Spinal cord (tissue), 10 donors: ENCODE results near the gene GPHN. TPM values are rescaled to one million over a fixed set of nuclear protein-coding genes. Genes with fewer than 3 reads are reported as not detected.
A peak's percentile ranks its signal among the peaks of the same experiment; 100 is the strongest.
"Not testable (repeated sequence)": the region's sequence is repeated elsewhere in the genome, so short reads cannot be mapped to it uniquely, and the experiment has no call there.

ENCODE experiments used
- DNase-seq, 6 donors: peaks; one replicate each; pipeline versions ENCODE4 v3.0.0 to v3.0.0-alpha.2; 2013 to 2015; ENCODE audit warnings: low spot score in 6 of 6, low read depth in 4 of 6
- H3K27ac ChIP-seq: one replicate; pipeline ENCODE4 v1.5.1; 2013; ENCODE audit warnings: low read depth, low read length, control low read depth
- H3K27me3 ChIP-seq: one replicate; pipeline ENCODE4 v1.6.1; 2013; ENCODE audit warnings: low read length; ENCODE audit not compliant: control insufficient read depth, insufficient read depth
- H3K36me3 ChIP-seq: one replicate; pipeline ENCODE4 v1.6.1; 2013; ENCODE audit warnings: low read length; ENCODE audit not compliant: control insufficient read depth, insufficient read depth
- H3K4me1 ChIP-seq: one replicate; pipeline ENCODE4 v1.6.1; 2013; ENCODE audit warnings: low read length; ENCODE audit not compliant: control insufficient read depth, insufficient read depth
- H3K4me3 ChIP-seq: one replicate; pipeline ENCODE4 v1.5.1; 2013; ENCODE audit warnings: low read depth, low read length, control low read depth
- H3K9me3 ChIP-seq: one replicate; pipeline ENCODE4 v1.6.1; 2013; ENCODE audit warnings: low read length; ENCODE audit not compliant: control insufficient read depth, insufficient read depth
- whole genome bisulfite sequencing: methylation state at CpG from one replicate; pipeline ENCODE4 v1.1.5; 2013; ENCODE audit warnings: missing lambda C conversion rate; ENCODE audit not compliant: insufficient coverage; 5-methylcytosine and 5-hydroxymethylcytosine counted together
- polyA plus RNA-seq, 2 donors: library from polyadenylated mRNA; unstranded; fragments of 120-200 nt; gene quantifications; one replicate each; pipeline ENCODE4 v1.2.1, GENCODE V29; 2013; ENCODE audit not compliant: insufficient read length in 2 of 2
- total RNA-seq, 2 donors: library from RNA; depleted of rRNA in 1 of 2; stranded (reverse); fragments of 120-200 nt in 1 of 2; fragments of >200 nt in 1 of 2; gene quantifications; one replicate each; pipeline versions ENCODE4 v1.2.3 to v1.2.4, GENCODE V29; 2013 to 2014
- donor health status: healthy.

Gene GPHN
- total and polyA plus RNA-seq, 4 donors: 38.5 to 115 (median 103) TPM

DNA sequence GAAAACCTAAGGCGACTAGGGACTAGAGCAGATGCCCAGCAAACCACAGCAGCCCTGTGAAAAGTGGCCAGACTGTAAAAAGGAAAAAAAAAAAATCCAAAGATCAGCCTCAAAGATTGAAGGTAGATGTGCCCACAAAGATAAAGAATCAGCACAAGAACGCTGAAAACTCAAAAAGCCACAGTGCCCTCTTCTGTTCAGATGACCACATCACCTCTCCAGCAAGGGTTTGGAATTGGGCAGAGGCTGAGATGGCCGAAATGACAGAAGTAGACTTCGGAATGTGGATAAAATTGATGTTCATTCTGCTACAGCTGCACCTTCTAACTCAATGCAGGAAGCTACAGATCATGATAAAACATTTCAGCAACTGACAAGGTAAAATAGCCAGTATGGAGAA lies 154.4 kb downstream of the GPHN start:
- DNase-seq: no peak
- no peak overlapping the region for H3K4me3 ChIP-seq
- no peaks in the 10 kb centered on the region for H3K27me3 ChIP-seq
- no peaks in the 10 kb centered on the region for H3K36me3 ChIP-seq
- H3K27ac ChIP-seq: no peak overlapping the region
- no peaks in the 10 kb centered on the region for H3K4me1 ChIP-seq
- H3K9me3 ChIP-seq: peaks cover 9% of the 10 kb centered on the region
- 67% methylated on average over 1 of the region's 4 CpGs for WGBS

DNA sequence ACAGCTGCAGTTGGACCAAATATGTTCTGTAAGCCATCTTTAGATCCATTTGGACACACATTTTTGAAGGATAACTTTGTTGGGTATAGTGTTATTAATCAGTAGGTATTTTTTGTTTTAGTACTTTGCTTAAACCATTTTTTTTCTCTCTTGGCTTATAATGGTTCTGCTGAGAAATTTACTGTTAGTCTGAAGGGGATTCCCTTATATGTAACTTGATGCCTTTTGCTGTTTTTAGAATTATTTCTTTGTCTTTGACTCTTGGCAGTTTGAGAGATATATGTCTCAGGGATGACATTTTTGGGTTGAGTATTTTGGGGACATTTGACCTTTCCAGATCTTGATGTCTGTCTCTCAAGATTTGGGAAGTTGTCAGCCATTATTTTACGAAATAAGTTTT lies 169.8 kb downstream of the GPHN start:
- Histone ChIP-seq H3K27me3 (no peaks in the 10 kb centered on the region), H3K9me3 (peaks cover 8% of the 10 kb centered on the region), H3K4me1 (no peaks in the 10 kb centered on the region), H3K36me3 (no peaks in the 10 kb centered on the region), H3K4me3 (no peak overlapping the region), H3K27ac (no peak overlapping the region)
- DNase-seq: no peak
- no CpG with 5 or more reads among the region's 1 CpG for WGBS

DNA sequence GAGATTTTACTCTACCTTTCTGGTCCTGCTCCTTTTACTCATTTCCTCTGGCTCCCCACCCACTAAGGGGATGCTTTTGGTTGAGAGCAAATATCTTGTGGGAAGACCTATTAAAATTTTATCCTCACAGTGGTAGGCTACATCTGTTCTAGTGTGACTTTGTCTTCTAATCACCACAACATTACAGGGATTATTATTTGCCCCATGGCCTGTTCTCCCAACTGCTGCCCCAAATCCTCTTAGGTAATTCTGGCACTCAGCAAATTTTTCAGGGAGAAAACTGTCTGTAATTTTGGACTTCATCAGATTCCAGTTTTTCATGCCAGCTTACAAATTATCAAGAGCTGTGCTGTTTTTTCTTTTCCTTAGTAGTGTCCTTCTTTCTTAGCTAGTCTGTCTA lies 172.3 kb downstream of the GPHN start:
- Histone ChIP-seq H3K27me3 (no peaks in the 10 kb centered on the region), H3K27ac (no peak overlapping the region), H3K36me3 (no peaks in the 10 kb centered on the region), H3K4me3 (no peak overlapping the region), H3K4me1 (no peaks in the 10 kb centered on the region), H3K9me3 (peaks cover 8% of the 10 kb centered on the region)
- no peak for DNase-seq

DNA sequence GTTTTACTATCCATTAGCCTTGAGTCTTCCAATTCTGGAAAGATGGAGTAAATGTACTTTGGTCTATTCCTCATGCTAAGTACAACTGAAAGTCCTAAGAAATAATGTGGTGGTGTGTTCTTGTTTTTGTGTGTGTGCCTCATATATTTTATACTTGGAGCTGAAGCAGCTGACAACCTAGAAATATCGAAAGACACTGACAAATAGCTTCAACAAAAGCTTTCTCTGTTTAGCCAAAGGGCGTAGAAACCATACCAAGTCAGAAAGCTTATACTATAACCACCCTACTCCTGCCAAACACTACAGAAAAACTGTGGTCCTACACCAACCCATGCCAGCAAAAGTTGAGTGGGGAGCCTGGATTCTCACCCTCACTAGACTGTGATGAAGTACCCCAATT lies 188.4 kb downstream of the GPHN start:
- no peaks in the 10 kb centered on the region for H3K9me3 ChIP-seq
- 71% methylated on average over 1 of the region's 2 CpGs for WGBS
- H3K36me3 ChIP-seq: no peaks in the 10 kb centered on the region
- H3K4me3 ChIP-seq: no peak overlapping the region
- no peaks in the 10 kb centered on the region for H3K27me3 ChIP-seq
- H3K4me1 ChIP-seq: no peaks in the 10 kb centered on the region
- peak in 1 of 6 donors; percentile 4 for DNase-seq
- no peak overlapping the region for H3K27ac ChIP-seq

DNA sequence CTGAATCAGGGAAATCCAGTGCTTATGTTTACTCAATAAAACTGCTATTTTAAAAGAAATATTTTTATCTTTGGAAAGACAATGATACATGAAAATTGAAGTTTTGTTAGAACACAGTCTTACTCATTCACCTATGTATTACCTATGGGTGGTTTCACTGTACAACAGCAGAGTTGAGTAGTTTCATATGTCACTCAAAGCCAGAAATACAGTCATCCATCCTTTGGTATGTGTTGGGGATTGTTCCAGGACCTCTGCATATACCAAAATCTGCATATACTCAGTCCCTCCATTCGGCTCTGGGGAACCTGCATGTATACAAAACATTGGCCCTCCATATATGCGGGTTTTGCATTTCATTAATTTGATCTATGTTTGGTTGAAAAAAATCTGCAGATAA lies 190.6 kb downstream of the GPHN start:
- no peaks in the 10 kb centered on the region for H3K36me3 ChIP-seq
- no peak overlapping the region for H3K4me3 ChIP-seq
- no peak for DNase-seq
- no peaks in the 10 kb centered on the region for H3K4me1 ChIP-seq
- no peaks in the 10 kb centered on the region for H3K27me3 ChIP-seq
- WGBS: 100% methylated on average over 1 of the region's 2 CpGs
- no peaks in the 10 kb centered on the region for H3K9me3 ChIP-seq
- H3K27ac ChIP-seq: no peak overlapping the region

DNA sequence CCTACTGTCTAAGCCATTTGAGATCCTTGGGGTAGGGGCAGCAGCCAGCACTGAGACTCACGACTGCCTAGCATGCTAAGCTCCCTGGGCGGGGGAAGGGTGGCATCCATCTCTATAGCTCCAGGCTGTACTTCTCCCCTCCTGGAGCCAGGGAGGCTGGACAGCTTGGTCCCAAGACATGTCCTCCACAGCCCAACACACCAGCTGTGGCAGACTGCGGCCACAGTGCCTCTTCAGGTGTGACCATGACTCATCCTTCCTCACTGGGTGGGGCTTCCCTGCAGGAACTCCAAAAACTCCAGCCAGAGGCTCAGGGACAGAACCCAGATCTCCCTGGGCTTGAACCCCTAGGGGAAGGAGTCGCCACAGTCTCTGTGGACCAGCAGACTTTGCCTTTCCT lies 193.9 kb downstream of the GPHN start:
- no peak for DNase-seq
- 99% methylated on average over 4 of the region's 4 CpGs for WGBS
- peaks cover 6% of the 10 kb centered on the region for H3K9me3 ChIP-seq
- no peak overlapping the region for H3K27ac ChIP-seq
- H3K4me3 ChIP-seq: no peak overlapping the region
- H3K27me3 ChIP-seq: no peaks in the 10 kb centered on the region
- no peaks in the 10 kb centered on the region for H3K4me1 ChIP-seq
- H3K36me3 ChIP-seq: no peaks in the 10 kb centered on the region

DNA sequence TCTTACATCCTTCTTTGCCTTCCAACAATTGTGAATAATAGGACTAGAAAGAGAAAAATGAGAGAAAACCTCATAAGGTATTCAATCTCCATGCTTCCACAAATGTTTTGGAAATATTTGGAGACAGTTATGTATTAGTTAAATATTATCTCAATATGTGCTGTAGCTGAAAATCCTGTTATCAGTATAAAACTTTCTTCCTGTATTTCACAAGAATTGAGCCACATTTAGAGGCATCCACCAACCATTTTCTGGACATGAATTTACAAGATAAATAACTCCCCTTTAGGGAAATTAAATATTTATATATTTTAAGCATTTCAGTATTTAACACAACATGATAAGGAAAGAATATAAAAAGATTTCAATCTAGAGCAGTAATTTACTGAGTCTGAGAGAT lies 200.3 kb downstream of the GPHN start:
- no peak overlapping the region for H3K27ac ChIP-seq

DNA sequence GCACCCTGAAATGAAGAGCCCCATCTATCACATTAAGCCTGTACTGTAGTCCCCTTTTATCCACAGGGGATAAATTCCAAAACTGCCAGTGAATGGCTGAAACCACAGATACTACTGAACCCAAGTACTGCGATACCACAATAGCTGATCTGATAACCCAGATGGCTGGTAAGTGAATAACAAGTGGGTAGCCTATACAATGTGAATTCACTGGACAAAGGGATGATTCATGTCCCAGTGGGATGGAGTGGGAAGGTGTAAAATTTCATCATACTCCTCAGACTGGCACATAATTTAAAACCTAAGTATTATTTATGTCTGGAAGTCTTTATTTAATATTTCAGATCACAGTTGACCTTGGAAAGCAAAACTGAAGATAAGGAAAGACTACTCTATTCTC lies 201.3 kb downstream of the GPHN start:
- Histone ChIP-seq H3K27ac (no peak overlapping the region), H3K4me3 (no peak overlapping the region)

More for the DNA sequence above, 200.3 kb downstream of the GPHN start:
- H3K4me3 ChIP-seq: no peak overlapping the region
- no peaks in the 10 kb centered on the region for H3K27me3 ChIP-seq
- H3K4me1 ChIP-seq: no peaks in the 10 kb centered on the region
- H3K9me3 ChIP-seq: peaks cover 6% of the 10 kb centered on the region
- H3K36me3 ChIP-seq: no peaks in the 10 kb centered on the region
- no peak for DNase-seq

DNA sequence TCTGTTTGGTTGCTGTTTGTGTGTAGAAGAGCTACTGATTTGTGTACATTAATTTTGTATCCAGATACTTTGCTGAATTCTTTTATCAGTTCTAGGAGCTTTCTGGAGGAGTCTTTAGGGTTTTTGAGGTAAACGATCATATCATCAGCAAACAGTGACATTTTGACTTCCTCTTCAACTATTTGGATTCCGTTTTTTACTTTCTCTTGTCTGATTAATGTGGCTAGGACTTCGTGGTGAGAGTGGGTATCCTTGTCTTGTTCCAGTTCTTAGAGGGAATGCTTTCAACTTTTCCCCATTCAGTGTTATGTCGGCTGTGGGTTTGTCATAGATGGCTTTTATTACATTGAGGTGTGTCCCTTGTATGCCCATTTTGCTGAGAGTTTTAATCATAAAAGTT lies 206.3 kb downstream of the GPHN start:
- H3K27ac ChIP-seq, H3K4me1 ChIP-seq, H3K4me3 ChIP-seq, H3K36me3 ChIP-seq, H3K27me3 ChIP-seq, DNase-seq, H3K9me3 ChIP-seq: not testable (repeated sequence)
- no CpG with 5 or more reads among the region's 4 CpGs for WGBS

More for the DNA sequence above, 201.3 kb downstream of the GPHN start:
- WGBS: no CpG with 5 or more reads among the region's 1 CpG
- Histone ChIP-seq H3K9me3 (peaks cover 6% of the 10 kb centered on the region), H3K36me3 (no peaks in the 10 kb centered on the region), H3K27me3 (no peaks in the 10 kb centered on the region), H3K4me1 (no peaks in the 10 kb centered on the region)
- peak in 2 of 6 donors; percentile 3 to 8 for DNase-seq

DNA sequence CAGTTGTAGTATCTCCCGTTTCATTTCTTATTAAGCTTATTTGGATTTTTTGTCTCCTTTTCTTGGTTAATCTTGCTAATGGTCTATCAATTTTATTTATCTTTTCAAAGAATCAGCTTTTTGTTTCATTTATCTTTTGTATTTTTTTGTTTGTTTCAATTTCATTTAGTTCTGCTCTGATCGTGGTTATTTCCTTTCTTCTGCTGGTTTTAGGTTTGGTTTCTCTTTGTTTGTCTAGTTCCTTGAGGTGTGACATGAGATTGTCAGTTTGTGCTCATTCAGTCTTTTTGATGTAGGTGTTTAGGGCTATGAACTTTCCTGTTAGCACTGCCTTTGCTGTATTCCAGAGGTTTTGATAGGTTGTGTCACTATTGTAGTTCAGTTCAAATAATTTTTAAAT lies 207.4 kb downstream of the GPHN start:
- 89% methylated on average over 1 of the region's 2 CpGs for WGBS
- DNase-seq, H3K4me3 ChIP-seq: not testable (repeated sequence)

DNA sequence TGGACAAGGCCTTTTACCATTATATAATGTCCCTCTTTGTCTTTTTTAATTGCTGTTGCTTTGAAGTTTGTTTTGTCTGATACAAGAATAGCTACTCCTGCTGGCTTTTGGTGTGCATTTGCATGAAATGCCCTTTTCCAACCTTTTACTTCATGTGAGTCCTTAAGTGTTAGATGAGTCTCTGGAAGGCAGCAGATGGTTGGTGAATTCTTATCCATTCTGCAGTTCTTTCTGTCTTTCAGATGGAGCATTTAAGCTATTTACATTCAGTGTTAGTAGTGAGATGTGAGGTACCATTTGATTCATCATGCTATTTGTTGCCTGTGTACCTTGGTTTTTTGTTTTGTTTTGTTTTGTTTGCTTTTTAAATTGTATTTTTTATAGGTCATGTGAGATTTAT lies 208.3 kb downstream of the GPHN start:
- no peaks in the 10 kb centered on the region for H3K36me3 ChIP-seq
- peaks cover 2% of the 10 kb centered on the region for H3K9me3 ChIP-seq
- no peak overlapping the region for H3K4me3 ChIP-seq
- no peak for DNase-seq
- H3K27ac ChIP-seq: no peak overlapping the region
- H3K27me3 ChIP-seq: no peaks in the 10 kb centered on the region
- no peaks in the 10 kb centered on the region for H3K4me1 ChIP-seq

More for the DNA sequence above, 207.4 kb downstream of the GPHN start:
- H3K4me1 ChIP-seq, H3K27ac ChIP-seq, H3K27me3 ChIP-seq, H3K36me3 ChIP-seq, H3K9me3 ChIP-seq: not testable (repeated sequence)
